CD4-positive, alpha-beta T cell (primary cell): Measurements from ENCODE around the gene FLYWCH1. TPM values are rescaled to one million over a fixed set of nuclear protein-coding genes. Genes with fewer than 3 reads are reported as not detected.
"Not testable (repeated sequence)": the region's sequence is repeated elsewhere in the genome, so short reads cannot be mapped to it uniquely, and the experiment has no call there.

Source experiments
- ATAC-seq: fragments of 200-7000 bp; cut with Tn5 transposase; one replicate; pipeline ENCODE4 v1.10.0; 2022; ENCODE audit warnings: mild to moderate bottlenecking; ENCODE audit not compliant: poor library complexity
- CTCF ChIA-PET: fragments of 350-600 bp; sonication (Branson Sonifier 250); formaldehyde crosslinking; loops from one replicate; lab custom pipeline; 2021; ENCODE audit warnings: antibody characterized with exemption, inconsistent platforms; lab: Charles Lee
- POLR2A ChIA-PET: fragments of 350-600 bp; sonication (Branson Sonifier 250); formaldehyde crosslinking; loops from one replicate; lab custom pipeline; 2021; ENCODE audit warnings: antibody characterized with exemption, inconsistent platforms; lab: Charles Lee
- DNase-seq, 14 experiments: peaks; one replicate each; pipeline ENCODE4 v3.0.0-alpha.2; 2013 to 2020; ENCODE audit warnings: mixed read lengths in 2 of 14
- H3K27ac ChIP-seq, 2 donors: one replicate each; pipeline versions ENCODE4 v1.5.1 to v1.7.0; 2013; ENCODE audit warnings: low read length in 2 of 2, low read depth in 1 of 2, mild to moderate bottlenecking in 1 of 2
- H3K27me3 ChIP-seq, 2 experiments: 1 replicate in 1 of 2; 2 replicates in 1 of 2; pipeline versions ENCODE4 v1.6.1 to v1.7.0; 2013; ENCODE audit warnings: low read length in 2 of 2, control low read depth in 1 of 2, mild to moderate bottlenecking in 1 of 2, moderate library complexity in 1 of 2; ENCODE audit not compliant: insufficient read depth in 2 of 2, control insufficient read depth in 1 of 2
- H3K36me3 ChIP-seq: one replicate; pipeline ENCODE4 v1.6.1; 2013; ENCODE audit warnings: low read length, control low read depth; ENCODE audit not compliant: insufficient read depth
- H3K4me1 ChIP-seq: one replicate; pipeline ENCODE4 v1.6.1; 2013; ENCODE audit warnings: low read length, control low read depth; ENCODE audit not compliant: insufficient read depth
- H3K4me3 ChIP-seq: one replicate; pipeline ENCODE4 v1.5.1; 2013; ENCODE audit warnings: mild to moderate bottlenecking, low read length, moderate library complexity
- H3K9me3 ChIP-seq, 2 experiments: 1 replicate in 1 of 2; 2 replicates in 1 of 2; pipeline versions ENCODE4 v1.6.1 to v1.7.0; 2013; ENCODE audit warnings: low read length in 2 of 2, mild to moderate bottlenecking in 2 of 2, control low read depth in 1 of 2, moderate library complexity in 1 of 2; ENCODE audit not compliant: control insufficient read depth in 1 of 2, insufficient read depth in 1 of 2
- H3K27ac Mint-ChIP-seq: one replicate; pipeline ENCODE4 v1.8.0; 2020; ENCODE audit warnings: mixed read lengths
- H3K27me3 Mint-ChIP-seq: one replicate; pipeline ENCODE4 v1.8.0; 2021; ENCODE audit warnings: mixed read lengths
- H3K36me3 Mint-ChIP-seq: one replicate; pipeline ENCODE4 v1.8.0; 2021; ENCODE audit warnings: low read depth, mixed read lengths
- H3K4me1 Mint-ChIP-seq: one replicate; pipeline ENCODE4 v1.8.0; 2021; ENCODE audit warnings: low read depth, mixed read lengths
- H3K4me3 Mint-ChIP-seq: one replicate; pipeline ENCODE4 v1.8.0; 2020; ENCODE audit warnings: mild to moderate bottlenecking, mixed read lengths
- H3K9me3 Mint-ChIP-seq: one replicate; pipeline ENCODE4 v1.8.0; 2020; ENCODE audit warnings: mixed read lengths
- CTCF ChIP-seq: fragments of 200-600 bp; IDR thresholded peaks from one replicate; pipeline ENCODE4 v1.8.0; 2022; ENCODE audit warnings: antibody characterized with exemption, mild to moderate bottlenecking
- intact Hi-C, 2 experiments: fragments of 100-400 bp; cut with DNase I in 1 of 2; cut with micrococcal nuclease in 1 of 2; formaldehyde crosslinking; loops; one replicate each; pipeline versions ENCODE4 v1.15.1 to v1.9.0; 2023 to 2025; cut with DNase I, micrococcal nuclease
- total RNA-seq, 174 experiments: library from RNA in 2 of 174; stranded (reverse) in 2 of 174; gene quantifications; one replicate each; pipeline ENCODE4 v1.2.3 and lab custom pipeline; 2021 to 2026

The FLYWCH1 gene
- total RNA-seq, 2 experiments from 2014 or later, result 84.8 to 97.0 TPM

- peaks cover 13% of the 10 kb centered on the region for H3K4me1 Mint-ChIP-seq
- CTCF ChIA-PET, result interaction anchor here (0.9 to 1.8 kb wide), 8 partner anchors 10 to 88 kb away, joined by 3 to 20 read pairs (median 7); partner anchors contain the start of genes FLYWCH1 and FLYWCH2
- Histone ChIP-seq H3K9me3 (no peaks in the 10 kb centered on the region), H3K27ac (no peak overlapping the region), H3K27me3 (no peaks in the 10 kb centered on the region), H3K4me1 (peaks cover 12% of the 10 kb centered on the region), H3K4me3 (no peak overlapping the region), H3K36me3 (peaks cover 29% of the 10 kb centered on the region)
- ATAC-seq, result no peak
- H3K36me3 Mint-ChIP-seq, result peaks cover 28% of the 10 kb centered on the region
- no peaks in the 10 kb centered on the region for H3K27me3 Mint-ChIP-seq
- H3K9me3 Mint-ChIP-seq, result no peaks in the 10 kb centered on the region
- intact Hi-C loops, result loop anchor here (2.0 kb wide), 2 partner anchors 22 to 52 kb away; no protein-coding TSS in a partner anchor
- H3K27ac Mint-ChIP-seq, result peak overlapping the region; percentile 41
- TF ChIP-seq CTCF, result no peak
- POLR2A ChIA-PET, result interaction anchor here (1.0 to 1.6 kb wide), 4 partner anchors 15 to 96 kb away, joined by 3 to 7 read pairs (median 4); partner anchors contain the start of genes FLYWCH1 and FLYWCH2
- no peak overlapping the region for H3K4me3 Mint-ChIP-seq
- no peak for DNase-seq
These were observed 14.9 kb downstream of the FLYWCH1 start for GRCh38 chr16:2926650-2926999.

GRCh38 chr16:2927010-2927646 is 15.4 kb downstream of the FLYWCH1 start:
- ChIA-PET CTCF (interaction anchor here (0.5 to 1.8 kb wide), 17 partner anchors 10 to 1487 kb away, joined by 3 to 20 read pairs (median 4); partner anchors contain the start of genes ELOB, FLYWCH1 and FLYWCH2), POLR2A (interaction anchor here (1.0 to 1.6 kb wide), 4 partner anchors 16 to 95 kb away, joined by 3 to 7 read pairs (median 4); partner anchors contain the start of genes FLYWCH1 and FLYWCH2)
- Mint-ChIP-seq H3K4me1 (peaks cover 13% of the 10 kb centered on the region), H3K36me3 (peaks cover 24% of the 10 kb centered on the region), H3K27ac (peak overlapping the region; percentile 41), H3K4me3 (no peak overlapping the region), H3K9me3 (no peaks in the 10 kb centered on the region), H3K27me3 (no peaks in the 10 kb centered on the region)
- Histone ChIP-seq H3K4me3 (no peak overlapping the region), H3K27me3 (no peaks in the 10 kb centered on the region), H3K36me3 (peaks cover 27% of the 10 kb centered on the region), H3K4me1 (peaks cover 12% of the 10 kb centered on the region), H3K27ac (no peak overlapping the region), H3K9me3 (no peaks in the 10 kb centered on the region)
- DNase-seq (peak; percentile 75 to 95 (median 84)), ATAC-seq (peak; percentile 100)
- intact Hi-C loops, result loop anchor here (1.0 to 2.0 kb wide), 4 partner anchors 22 to 88 kb away; no protein-coding TSS in a partner anchor
- TF ChIP-seq CTCF, result peak; percentile 95

GRCh38 chr16:2928151-2928550 is 16.4 kb downstream of the FLYWCH1 start:
- CTCF ChIA-PET, result interaction anchor here (1.7 to 1.8 kb wide), 2 partner anchors 21 to 89 kb away, joined by 6 to 11 read pairs; no protein-coding TSS in a partner anchor
- H3K27me3 ChIP-seq, DNase-seq, H3K4me3 Mint-ChIP-seq, ATAC-seq, H3K27ac ChIP-seq, intact Hi-C loops, H3K9me3 Mint-ChIP-seq, H3K9me3 ChIP-seq, H3K4me3 ChIP-seq, POLR2A ChIA-PET, H3K27me3 Mint-ChIP-seq, H3K27ac Mint-ChIP-seq: not testable (repeated sequence)
- H3K4me1 Mint-ChIP-seq, result peaks cover 13% of the 10 kb centered on the region
- peaks cover 12% of the 10 kb centered on the region for H3K4me1 ChIP-seq
- H3K36me3 Mint-ChIP-seq, result peaks cover 20% of the 10 kb centered on the region
- H3K36me3 ChIP-seq, result peaks cover 28% of the 10 kb centered on the region
